ENCODE data around the gene DNAL1.

DNAL1 gene

GRCh38 chr14:73714656-73715081 lies 69.9 kb downstream of the DNAL1 start:
- Histone ChIP-seq H3K4me1 (ENCODE audit: insufficient read depth, low read length, poor library complexity, severe bottlenecking) (peaks cover 18% of the 10 kb centered on the region), H3K9ac (ENCODE audit: low read depth, low read length, poor library complexity, severe bottlenecking) (no peak overlapping the region), H3F3A (ENCODE audit: low read depth) (peaks cover 8% of the 10 kb centered on the region; the same call in 1 of the 2 replicates), H2AFZ (ENCODE audit: low read length) (no peak overlapping the region), H3K36me3 (ENCODE audit: insufficient read depth, low read length) (peaks cover 38% of the 10 kb centered on the region; the same call in 1 of the 2 replicates), H3K4me2 (ENCODE audit: low read depth, low read length, poor library complexity, severe bottlenecking) (peak overlapping the region; percentile 88), H3K4me3 (ENCODE audit: low read length, poor library complexity, severe bottlenecking) (peak overlapping the region; percentile 88), H3K79me2 (ENCODE audit: insufficient read depth, low read length) (peaks cover 41% of the 10 kb centered on the region), H3K27me3 (ENCODE audit: insufficient read depth, low read length, poor library complexity, severe bottlenecking) (no peaks in the 10 kb centered on the region), H4K20me1 (ENCODE audit: insufficient read depth, low read length, poor library complexity, severe bottlenecking) (peaks cover 19% of the 10 kb centered on the region), H3K9me2 (replicated peaks; ENCODE audit: low read depth, low read length) (no peaks in the 10 kb centered on the region), H3K9me3 (ENCODE audit: insufficient read depth, low read depth, low read length) (no peaks in the 10 kb centered on the region)
- TF ChIP-seq EZH2phosphoT487 (IDR thresholded peaks at IDR 0.05; ENCODE audit: borderline replicate concordance) = no peak
- TF ChIP-seq, protein P1, sequence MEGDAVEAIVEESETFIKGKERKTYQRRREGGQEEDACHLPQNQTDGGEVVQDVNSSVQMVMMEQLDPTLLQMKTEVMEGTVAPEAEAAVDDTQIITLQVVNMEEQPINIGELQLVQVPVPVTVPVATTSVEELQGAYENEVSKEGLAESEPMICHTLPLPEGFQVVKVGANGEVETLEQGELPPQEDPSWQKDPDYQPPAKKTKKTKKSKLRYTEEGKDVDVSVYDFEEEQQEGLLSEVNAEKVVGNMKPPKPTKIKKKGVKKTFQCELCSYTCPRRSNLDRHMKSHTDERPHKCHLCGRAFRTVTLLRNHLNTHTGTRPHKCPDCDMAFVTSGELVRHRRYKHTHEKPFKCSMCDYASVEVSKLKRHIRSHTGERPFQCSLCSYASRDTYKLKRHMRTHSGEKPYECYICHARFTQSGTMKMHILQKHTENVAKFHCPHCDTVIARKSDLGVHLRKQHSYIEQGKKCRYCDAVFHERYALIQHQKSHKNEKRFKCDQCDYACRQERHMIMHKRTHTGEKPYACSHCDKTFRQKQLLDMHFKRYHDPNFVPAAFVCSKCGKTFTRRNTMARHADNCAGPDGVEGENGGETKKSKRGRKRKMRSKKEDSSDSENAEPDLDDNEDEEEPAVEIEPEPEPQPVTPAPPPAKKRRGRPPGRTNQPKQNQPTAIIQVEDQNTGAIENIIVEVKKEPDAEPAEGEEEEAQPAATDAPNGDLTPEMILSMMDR (conservative IDR thresholded peaks at IDR 0.05; ENCODE audit: low read length) = no peak

- Histone ChIP-seq H4K20me1 (ENCODE audit: insufficient read depth, low read length, poor library complexity, severe bottlenecking) (peaks cover 19% of the 10 kb centered on the region), H3K9me2 (replicated peaks; ENCODE audit: low read depth, low read length) (no peaks in the 10 kb centered on the region), H3K27me3 (ENCODE audit: insufficient read depth, low read length, poor library complexity, severe bottlenecking) (no peaks in the 10 kb centered on the region), H3K9me3 (ENCODE audit: insufficient read depth, low read depth, low read length) (no peaks in the 10 kb centered on the region), H3F3A (ENCODE audit: low read depth) (peaks cover 8% of the 10 kb centered on the region; the same call in 1 of the 2 replicates), H3K79me2 (ENCODE audit: insufficient read depth, low read length) (peaks cover 31% of the 10 kb centered on the region), H3K4me1 (ENCODE audit: insufficient read depth, low read length, poor library complexity, severe bottlenecking) (peaks cover 15% of the 10 kb centered on the region), H2AFZ (ENCODE audit: low read length) (no peak overlapping the region), H3K4me3 (ENCODE audit: low read length, poor library complexity, severe bottlenecking) (no peak overlapping the region), H3K9ac (ENCODE audit: low read depth, low read length, poor library complexity, severe bottlenecking) (no peak overlapping the region), H3K36me3 (ENCODE audit: insufficient read depth, low read length) (peaks cover 47% of the 10 kb centered on the region; the same call in 1 of the 2 replicates), H3K4me2 (ENCODE audit: low read depth, low read length, poor library complexity, severe bottlenecking) (no peak overlapping the region)
- TF ChIP-seq, protein P1 (conservative IDR thresholded peaks at IDR 0.05; ENCODE audit: low read length) = no peak
- TF ChIP-seq EZH2phosphoT487 (IDR thresholded peaks at IDR 0.05; ENCODE audit: borderline replicate concordance) = no peak
These were observed 70.9 kb downstream of the DNAL1 start for GRCh38 chr14:73715707-73716106.

GRCh38 chr14:73717266-73717665 lies 72.5 kb downstream of the DNAL1 start:
- Histone ChIP-seq H3K27me3 (ENCODE audit: insufficient read depth, low read length, poor library complexity, severe bottlenecking) (no peaks in the 10 kb centered on the region), H3K36me3 (ENCODE audit: insufficient read depth, low read length) (peaks cover 63% of the 10 kb centered on the region; the same call in 1 of the 2 replicates), H3K4me2 (ENCODE audit: low read depth, low read length, poor library complexity, severe bottlenecking) (no peak overlapping the region), H3K9me2 (replicated peaks; ENCODE audit: low read depth, low read length) (no peaks in the 10 kb centered on the region), H3F3A (ENCODE audit: low read depth) (peaks cover 8% of the 10 kb centered on the region; the same call in 1 of the 2 replicates), H3K4me3 (ENCODE audit: low read length, poor library complexity, severe bottlenecking) (no peak overlapping the region), H3K79me2 (ENCODE audit: insufficient read depth, low read length) (peaks cover 15% of the 10 kb centered on the region), H2AFZ (ENCODE audit: low read length) (no peak overlapping the region), H3K9me3 (ENCODE audit: insufficient read depth, low read depth, low read length) (no peaks in the 10 kb centered on the region), H3K9ac (ENCODE audit: low read depth, low read length, poor library complexity, severe bottlenecking) (no peak overlapping the region), H4K20me1 (ENCODE audit: insufficient read depth, low read length, poor library complexity, severe bottlenecking) (peaks cover 7% of the 10 kb centered on the region), H3K4me1 (ENCODE audit: insufficient read depth, low read length, poor library complexity, severe bottlenecking) (peaks cover 6% of the 10 kb centered on the region)
- TF ChIP-seq EZH2phosphoT487 (IDR thresholded peaks at IDR 0.05; ENCODE audit: borderline replicate concordance) = no peak
- TF ChIP-seq, protein P1 (conservative IDR thresholded peaks at IDR 0.05; ENCODE audit: low read length) = no peak
